Endothelial cell of umbilical vein (primary cell): Measurements from ENCODE around the gene PAGE3. TPM values are rescaled to one million over a fixed set of nuclear protein-coding genes. Genes with fewer than 3 reads are reported as not detected.

Experiments used
- Bru-seq: library from RNA; stranded (reverse); fragments of 400-500 nt; gene quantifications from one replicate; lab custom pipeline; 2021; lab: Mats Ljungman, UMichigan
- BruChase-seq, 2 experiments: library from RNA; stranded (reverse); fragments of 400-500 nt; gene quantifications; one replicate each; lab custom pipeline; 2021; lab: Mats Ljungman, UMichigan
- BruUV-seq: library from RNA; stranded (reverse); fragments of 400-500 nt; replicated peaks from 2 replicates; lab custom pipeline; 2021; lab: Mats Ljungman, UMichigan
- CTCF ChIA-PET: fragments of 300-600, 350-600 bp; sonication (Branson Sonifier 250); formaldehyde crosslinking; loops from one replicate; lab custom pipeline; 2021; ENCODE audit warnings: antibody characterized with exemption, inconsistent platforms; lab: Charles Lee
- POLR2A ChIA-PET: fragments of 300-600, 350-600 bp; sonication (Branson Sonifier 250); formaldehyde crosslinking; loops from one replicate; lab custom pipeline; 2021; ENCODE audit warnings: antibody characterized with exemption, inconsistent platforms; lab: Charles Lee
- DNase-seq: peaks from one replicate; pipeline ENCODE4 v3.0.0-alpha.2; 2011; ENCODE audit warnings: low read depth, low spot score
- FAIRE-seq: peaks from 2 replicates; lab custom pipeline; 2011; peaks lifted over from hg19 to GRCh38; lab: Jason Lieb, UNC
- H2AFZ ChIP-seq: 2 replicates; pipeline ENCODE4 v1.6.0; 2012; ENCODE audit warnings: low read depth, low read length, control low read depth, inconsistent platforms
- H3K27ac ChIP-seq: 2 replicates; pipeline ENCODE4 v1.5.1; 2011; ENCODE audit warnings: low read depth, mild to moderate bottlenecking, control low read depth, low read length, moderate library complexity; ENCODE audit not compliant: insufficient read depth
- H3K27me3 ChIP-seq, 2 experiments: 2 replicates each; pipeline versions ENCODE4 v1.6.0 to v1.6.1; 2011; ENCODE audit warnings: low read length in 2 of 2, mixed read lengths in 1 of 2; ENCODE audit not compliant: control insufficient read depth in 2 of 2, insufficient read depth in 2 of 2
- H3K36me3 ChIP-seq, 2 experiments: 2 replicates in 1 of 2; 3 replicates in 1 of 2; pipeline ENCODE4 v1.5.1; 2011; ENCODE audit warnings: low read length in 2 of 2, mild to moderate bottlenecking in 1 of 2, moderate library complexity in 1 of 2; ENCODE audit not compliant: control insufficient read depth in 2 of 2, insufficient read depth in 2 of 2; ENCODE audit errors: extremely low read depth in 1 of 2
- H3K4me1 ChIP-seq: 3 replicates; pipeline ENCODE4 v1.5.1; 2011; ENCODE audit warnings: mild to moderate bottlenecking, low read length; ENCODE audit not compliant: control insufficient read depth, insufficient read depth; ENCODE audit errors: extremely low read depth
- H3K4me2 ChIP-seq: 2 replicates; pipeline ENCODE4 v1.6.1; 2011; ENCODE audit warnings: low read length, control low read depth, mixed read lengths; ENCODE audit not compliant: insufficient read depth
- H3K4me3 ChIP-seq, 3 experiments: fragments of 200-600 bp in 1 of 3; sonication (generic), shearing (Covaris generic) in 1 of 3; replicated peaks in 1 of 3; 2 replicates each; pipeline ENCODE4 v1.5.1; 2011 to 2016; ENCODE audit warnings: control low read depth in 3 of 3, low read length in 3 of 3, mild to moderate bottlenecking in 2 of 3, inconsistent platforms in 1 of 3, low read depth in 1 of 3, moderate library complexity in 1 of 3; ENCODE audit not compliant: insufficient read depth in 1 of 3
- H3K79me2 ChIP-seq: 2 replicates; pipeline ENCODE4 v1.6.0; 2012; ENCODE audit warnings: low read length, inconsistent platforms; ENCODE audit not compliant: control insufficient read depth, insufficient read depth
- H3K9ac ChIP-seq: replicated peaks from 2 replicates; pipeline ENCODE3; 2011; ENCODE audit warnings: low read length, control low read depth; ENCODE audit not compliant: insufficient read depth; ENCODE audit errors: extremely low read depth
- H3K9me1 ChIP-seq: replicated peaks from 3 replicates; pipeline ENCODE4 v1.6.0; 2011; ENCODE audit warnings: mild to moderate bottlenecking, low read length; ENCODE audit not compliant: control insufficient read depth, insufficient read depth; ENCODE audit errors: extremely low read depth
- H3K9me3 ChIP-seq: replicated peaks from 2 replicates; pipeline ENCODE4 v1.5.1; 2012; ENCODE audit warnings: low read length, inconsistent platforms; ENCODE audit not compliant: control insufficient read depth, insufficient read depth
- H4K20me1 ChIP-seq: replicated peaks from 2 replicates; pipeline ENCODE3; 2011; ENCODE audit warnings: mild to moderate bottlenecking, low read length; ENCODE audit not compliant: control insufficient read depth, insufficient read depth; ENCODE audit errors: extremely low read depth
- CTCF ChIP-seq, 2 donors: IDR thresholded peaks; 1 replicate in 1 of 2; 2 replicates in 1 of 2; pipeline ENCODE4 v1.5.1; 2011; ENCODE audit warnings: low read length in 2 of 2, mild to moderate bottlenecking in 2 of 2, moderate library complexity in 2 of 2, control low read depth in 1 of 2, inconsistent platforms in 1 of 2, low read depth in 1 of 2; ENCODE audit not compliant: insufficient read depth in 1 of 2; ENCODE audit errors: extremely low read depth in 1 of 2
- EZH2 ChIP-seq: IDR thresholded peaks from 2 replicates; pipeline ENCODE4 v1.6.1; 2012; ENCODE audit warnings: borderline replicate concordance, low read depth, mild to moderate bottlenecking, moderate library complexity, low read length, inconsistent platforms; ENCODE audit not compliant: severe bottlenecking
- FOS ChIP-seq: IDR thresholded peaks from 2 replicates; pipeline ENCODE4 v1.6.1; 2011; ENCODE audit warnings: mild to moderate bottlenecking, low read length, moderate library complexity, borderline replicate concordance; ENCODE audit not compliant: insufficient read depth
- GATA2 ChIP-seq: IDR thresholded peaks from 2 replicates; pipeline ENCODE4 v1.7.0; 2011; ENCODE audit warnings: low read depth, mild to moderate bottlenecking, moderate library complexity, mixed read lengths, low read length; ENCODE audit not compliant: insufficient read length, insufficient read depth
- JUN ChIP-seq: IDR thresholded peaks from 2 replicates; pipeline ENCODE4 v1.6.1; 2011; ENCODE audit warnings: borderline replicate concordance, low read depth; ENCODE audit not compliant: insufficient read length, insufficient read depth
- MYC ChIP-seq: IDR thresholded peaks from one replicate; pipeline ENCODE4 v1.6.1; 2011; ENCODE audit warnings: mild to moderate bottlenecking, low read depth, low read length
- POLR2A ChIP-seq: IDR thresholded peaks from 2 replicates; pipeline ENCODE4 v1.6.1; 2012; ENCODE audit warnings: low read depth, mild to moderate bottlenecking, control low read depth, low read length
- POLR2AphosphoS5 ChIP-seq: IDR thresholded peaks from 2 replicates; pipeline ENCODE4 v1.6.1; 2012; ENCODE audit warnings: low read depth, mild to moderate bottlenecking, control low read depth, low read length, moderate library complexity; ENCODE audit not compliant: insufficient read depth
- dilution Hi-C: fragments of 300-500 bp; cut with MboI; formaldehyde crosslinking; loops from one replicate; pipeline ENCODE4 v1.15.0; 2019; ENCODE audit warnings: low sequenced_read_pairs; ENCODE audit not compliant: extremely low pct_ligation_motif_present
- intact Hi-C: fragments of 100-400 bp; cut with micrococcal nuclease; formaldehyde crosslinking; loops from one replicate; pipeline ENCODE4 v1.10.0; 2022
- long read RNA-seq: library from polyadenylated mRNA; stranded (forward); transcript quantifications from one replicate; pipeline ENCODE4 v2.0.0, GENCODE V29; 2021
- polyA minus RNA-seq, 3 experiments: library from RNA; depleted of rRNA, polyadenylated mRNA; stranded (reverse); fragments of >200 nt; gene quantifications; 1 replicate in 1 of 3; 2 replicates in 2 of 3; pipeline ENCODE4 v1.2.3, GENCODE V29; 2011
- polyA plus RNA-seq, 4 experiments: library from polyadenylated mRNA; depleted of rRNA in 3 of 4; stranded (reverse) in 3 of 4; unstranded in 1 of 4; fragments of >200 nt; gene quantifications; 2 replicates each; pipeline versions ENCODE4 v1.2.1 to v1.2.3, GENCODE V29; 2011 to 2012; ENCODE audit warnings: missing spikeins in 1 of 4
- total RNA-seq: library from RNA; stranded (reverse); gene quantifications from 2 replicates; pipeline ENCODE4 v1.2.3, GENCODE V29; 2021
- TF ChIP-seq, protein P1 (sequence below): IDR thresholded peaks from 2 replicates; pipeline ENCODE4 v1.6.1; 2011; ENCODE audit not compliant: insufficient read depth, insufficient read length

The PAGE3 gene, protein sequence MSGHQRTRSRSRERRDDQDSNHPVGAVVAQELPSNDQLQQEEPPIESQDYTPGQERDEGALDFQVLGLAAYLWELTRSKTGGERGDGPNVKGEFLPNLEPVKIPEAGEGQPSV
- total RNA-seq (not detected in 2 replicates), polyA plus RNA-seq (not detected in 2 replicates), polyA minus RNA-seq (not detected in 2 replicates), Bru-seq, nascent RNA (not detected), BruChase-seq, experiment 1, labeled RNA remaining after a 6-hour chase (not detected), BruChase-seq, experiment 2, labeled RNA remaining after a 2-hour chase (not detected)
- not detected in 2 replicates for polyA plus RNA-seq (2011; cell fraction: cytosol; rRNA removed)
- polyA plus RNA-seq (2011; cell fraction: nucleus; rRNA removed) = not detected in 2 replicates
- polyA plus RNA-seq (2012) = not detected in 2 replicates
- polyA minus RNA-seq (2011; cell fraction: cytosol; rRNA and poly(A)+ RNA removed) = not detected
- not detected in 2 replicates for polyA minus RNA-seq (2011; cell fraction: nucleus; rRNA and poly(A)+ RNA removed)
- long read RNA-seq = 0 reads

DNA sequence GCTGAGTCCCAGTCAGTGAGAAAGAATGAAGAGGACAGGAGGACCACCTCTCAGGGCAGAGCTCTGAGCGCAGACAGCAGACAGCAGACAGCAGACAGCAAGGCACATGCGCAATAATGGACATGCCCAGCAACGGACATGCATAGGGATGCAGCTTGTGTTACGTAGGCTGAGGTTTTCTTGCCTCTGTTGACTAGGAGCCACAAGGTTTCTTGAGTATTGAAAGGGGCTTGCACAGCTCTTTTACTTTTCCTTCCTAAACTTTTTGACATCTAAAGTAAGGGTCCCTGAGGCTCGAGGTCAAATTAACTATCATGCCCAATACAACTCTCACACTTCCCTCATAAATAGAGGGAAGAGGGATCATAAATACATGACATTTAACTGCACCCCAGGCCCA, at the start of gene PAGE3:
PAGE3 (minus strand) TSS at position 101 of the 400 bp plus-strand sequence. CDS start 1,013 bp downstream, outside the sequence.
- no peak within 1 kb of the TSS for H3K4me2 ChIP-seq
- H3K4me1 ChIP-seq = no peaks in the 10 kb centered on the region
- ChIA-PET CTCF (no interaction called here), POLR2A (no interaction called here)
- no peak within 1 kb of the TSS for H3K4me3 ChIP-seq
- H3K79me2 ChIP-seq = no peaks in the 10 kb centered on the region
- BruUV-seq = no TSS peak
- H3K27ac ChIP-seq = no peak within 1 kb of the TSS
- H3K9me1 ChIP-seq = no peaks in the 10 kb centered on the region
- dilution Hi-C loops (no loop called here), intact Hi-C loops (no loop called here)
- no peak for TF ChIP-seq CTCF (IDR thresholded peaks at IDR 0.05; ENCODE audit: extremely low read depth in 1 of 2, insufficient read depth in 1 of 2, low read depth in 1 of 2, low read length in 2 of 2)
- no peak for TF ChIP-seq POLR2A
- no peaks in the 10 kb centered on the region for H3K27me3 ChIP-seq
- H2AFZ ChIP-seq = no peak within 1 kb of the TSS
- FAIRE-seq = no peak
- no peaks in the 10 kb centered on the region for H4K20me1 ChIP-seq
- H3K9ac ChIP-seq = no peak within 1 kb of the TSS
- H3K9me3 ChIP-seq = no peaks in the 10 kb centered on the region
- no peaks in the 10 kb centered on the region for H3K36me3 ChIP-seq
- no peak for DNase-seq

GRCh38 chrX:55312655-55313054, 47.9 kb upstream of the PAGE3 start:
- Histone ChIP-seq H3K27me3 (no peaks in the 10 kb centered on the region), H3K79me2 (no peaks in the 10 kb centered on the region), H3K4me1 (no peaks in the 10 kb centered on the region), H3K27ac (no peak overlapping the region), H3K9me1 (no peaks in the 10 kb centered on the region), H3K9me3 (no peaks in the 10 kb centered on the region), H3K4me2 (no peak overlapping the region), H4K20me1 (no peaks in the 10 kb centered on the region), H3K9ac (no peak overlapping the region), H3K36me3 (no peaks in the 10 kb centered on the region), H2AFZ (no peak overlapping the region), H3K4me3 (no peak overlapping the region)
- no TSS peak for BruUV-seq
- no peak for FAIRE-seq
- intact Hi-C loops = no loop called here
- POLR2A ChIA-PET = no interaction called here
- no peak for DNase-seq
- dilution Hi-C loops = no loop called here
- CTCF ChIA-PET = no interaction called here
- TF ChIP-seq POLR2AphosphoS5 (no peak), GATA2 (no peak), CTCF (IDR thresholded peaks at IDR 0.05; ENCODE audit: extremely low read depth in 1 of 2, insufficient read depth in 1 of 2, low read depth in 1 of 2, low read length in 2 of 2) (no peak), FOS (no peak), EZH2 (no peak), MYC (no peak), JUN (no peak), POLR2A (no peak)
- TF ChIP-seq, protein P1, sequence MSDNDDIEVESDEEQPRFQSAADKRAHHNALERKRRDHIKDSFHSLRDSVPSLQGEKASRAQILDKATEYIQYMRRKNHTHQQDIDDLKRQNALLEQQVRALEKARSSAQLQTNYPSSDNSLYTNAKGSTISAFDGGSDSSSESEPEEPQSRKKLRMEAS = no peak
